Keratinocyte (primary cell): ENCODE results near the gene CD177. TPM values are rescaled to one million over a fixed set of nuclear protein-coding genes. Genes with fewer than 3 reads are reported as not detected.
"Not testable (repeated sequence)": the region's sequence is repeated elsewhere in the genome, so short reads cannot be mapped to it uniquely, and the experiment has no call there.

Experiments used
- DNase-seq: peaks from one replicate; pipeline ENCODE4 v3.0.0-alpha.2; 2011; ENCODE audit warnings: low read depth, missing footprints, low spot score
- FAIRE-seq: peaks from 2 replicates; lab custom pipeline; 2011; peaks lifted over from hg19 to GRCh38; lab: Jason Lieb, UNC
- H2AFZ ChIP-seq: 2 replicates; pipeline ENCODE4 v1.6.0; 2012; ENCODE audit warnings: low read length, control low read depth, inconsistent platforms; ENCODE audit not compliant: control insufficient read depth
- H3K27ac ChIP-seq: 2 replicates; pipeline ENCODE4 v1.5.1; 2011; ENCODE audit warnings: low read length; ENCODE audit not compliant: control insufficient read depth, insufficient read depth
- H3K27me3 ChIP-seq: 3 replicates; pipeline ENCODE4 v1.6.0; 2011; ENCODE audit warnings: low read length; ENCODE audit not compliant: control insufficient read depth, insufficient read depth; ENCODE audit errors: extremely low read depth
- H3K36me3 ChIP-seq, 2 experiments: 2 replicates in 1 of 2; 3 replicates in 1 of 2; pipeline ENCODE4 v1.5.1; 2011; ENCODE audit warnings: low read length in 2 of 2, mild to moderate bottlenecking in 1 of 2; ENCODE audit not compliant: control insufficient read depth in 2 of 2, insufficient read depth in 2 of 2; ENCODE audit errors: extremely low read depth in 1 of 2
- H3K4me1 ChIP-seq: 3 replicates; pipeline ENCODE4 v1.5.1; 2011; ENCODE audit warnings: low read length; ENCODE audit not compliant: control insufficient read depth, insufficient read depth; ENCODE audit errors: extremely low read depth
- H3K4me2 ChIP-seq: 3 replicates; pipeline ENCODE4 v1.6.0; 2011; ENCODE audit warnings: low read depth, low read length; ENCODE audit not compliant: control insufficient read depth, insufficient read depth; ENCODE audit errors: extremely low read depth
- H3K4me3 ChIP-seq, 3 experiments: fragments of 200-600 bp in 1 of 3; sonication (generic) in 1 of 3; 2 replicates in 2 of 3; 3 replicates in 1 of 3; pipeline ENCODE4 v1.5.1; 2011 to 2016; ENCODE audit warnings: low read length in 3 of 3, mild to moderate bottlenecking in 3 of 3, control low read depth in 2 of 3, inconsistent platforms in 1 of 3, low read depth in 1 of 3, mixed read lengths in 1 of 3, mixed run types in 1 of 3, moderate library complexity in 1 of 3; ENCODE audit not compliant: control insufficient read depth in 2 of 3, insufficient read depth in 2 of 3; ENCODE audit errors: extremely low read depth in 1 of 3
- H3K79me2 ChIP-seq: 2 replicates; pipeline ENCODE4 v1.6.0; 2012; ENCODE audit warnings: low read length; ENCODE audit not compliant: control insufficient read depth, insufficient read depth
- H3K9ac ChIP-seq: 3 replicates; pipeline ENCODE4 v1.6.0; 2011; ENCODE audit warnings: low read length; ENCODE audit not compliant: control insufficient read depth, insufficient read depth; ENCODE audit errors: extremely low read depth
- H3K9me1 ChIP-seq: 3 replicates; pipeline ENCODE4 v1.6.0; 2011; ENCODE audit warnings: low read length; ENCODE audit not compliant: control insufficient read depth, insufficient read depth; ENCODE audit errors: extremely low read depth
- H3K9me3 ChIP-seq: 2 replicates; pipeline ENCODE4 v1.5.1; 2012; ENCODE audit warnings: low read depth, low read length; ENCODE audit not compliant: control insufficient read depth
- H4K20me1 ChIP-seq: 3 replicates; pipeline ENCODE4 v1.6.0; 2011; ENCODE audit warnings: low read length; ENCODE audit not compliant: control insufficient read depth, insufficient read depth; ENCODE audit errors: extremely low read depth
- CTCF ChIP-seq, 3 experiments: IDR thresholded peaks in 1 of 3; conservative IDR thresholded peaks in 1 of 3; optimal IDR thresholded peaks in 1 of 3; 2 replicates in 2 of 3; 3 replicates in 1 of 3; pipeline versions ENCODE3 to v1.5.1; 2011; ENCODE audit warnings: low read length in 3 of 3, mild to moderate bottlenecking in 3 of 3, moderate library complexity in 2 of 3, control low read depth in 1 of 3, inconsistent platforms in 1 of 3; ENCODE audit not compliant: insufficient read depth in 2 of 3; ENCODE audit errors: extremely low read depth in 1 of 3
- EZH2 ChIP-seq: IDR thresholded peaks from one replicate; pipeline ENCODE4 v1.6.1; 2012; ENCODE audit warnings: inconsistent platforms, mild to moderate bottlenecking, low read length, moderate library complexity
- dilution Hi-C: fragments of 300-500 bp; cut with MboI; formaldehyde crosslinking; loops from one replicate; pipeline ENCODE4 v1.7.0; 2020; ENCODE audit warnings: low sequenced_read_pairs; ENCODE audit not compliant: extremely low pct_ligation_motif_present
- polyA plus RNA-seq, 5 experiments: library from polyadenylated mRNA; depleted of rRNA in 3 of 5; stranded (reverse) in 3 of 5; stranded (forward) in 1 of 5; unstranded in 1 of 5; fragments of >200 nt; gene quantifications; 1 replicate in 1 of 5; 2 replicates in 3 of 5; 3 replicates in 1 of 5; pipeline versions ENCODE4 v1.2.1 to v1.2.3, GENCODE V29; 2011 to 2012; ENCODE audit warnings: missing spikeins in 2 of 5, low read depth in 1 of 5, low replicate concordance in 1 of 5

The CD177 gene
- polyA plus RNA-seq, 1 donor (not counting 4 experiments of a cell fraction or from before 2014, with no cell fraction given), result 1.1 TPM

DNA sequence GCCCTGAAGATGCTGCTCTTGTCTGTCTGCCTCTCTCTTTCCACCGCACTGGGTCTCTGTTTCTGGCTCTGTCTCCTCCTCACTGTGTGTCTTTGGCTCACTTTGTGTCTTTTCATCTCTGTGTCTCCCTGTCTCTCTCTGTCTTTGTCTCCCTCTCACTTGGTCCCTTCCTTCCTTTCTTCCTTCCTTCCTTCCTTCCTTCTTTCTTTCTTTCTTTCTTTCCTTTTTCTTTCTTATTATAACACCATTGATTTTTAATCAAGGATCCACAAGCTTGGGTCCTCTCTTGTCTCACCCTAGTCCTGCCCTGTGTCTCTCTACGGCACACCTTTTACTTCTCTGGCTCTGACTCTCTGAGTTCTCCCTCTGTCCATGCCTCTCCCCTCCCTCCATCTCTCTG lies 14.3 kb downstream of the CD177 start:
- Histone ChIP-seq H3K27ac (no peak overlapping the region), H3K9ac (no peak overlapping the region), H3K4me3 (no peak overlapping the region), H3K4me1 (no peaks in the 10 kb centered on the region), H2AFZ (no peak overlapping the region), H3K27me3 (peaks cover 12% of the 10 kb centered on the region), H4K20me1 (no peaks in the 10 kb centered on the region), H3K36me3 (no peaks in the 10 kb centered on the region), H3K4me2 (no peak overlapping the region), H3K79me2 (no peaks in the 10 kb centered on the region), H3K9me1 (no peaks in the 10 kb centered on the region), H3K9me3 (no peaks in the 10 kb centered on the region)
- no peak for TF ChIP-seq CTCF (optimal IDR thresholded peaks at IDR 0.05 in 1 of 3, IDR thresholded peaks at IDR 0.05 in 1 of 3, conservative IDR thresholded peaks at IDR 0.05 in 1 of 3; ENCODE audit: extremely low read depth in 1 of 3, insufficient read depth in 2 of 3, low read length in 3 of 3)
- no peak for TF ChIP-seq EZH2
- FAIRE-seq (no peak), DNase-seq (no peak)
- dilution Hi-C loops, result no loop called here

DNA sequence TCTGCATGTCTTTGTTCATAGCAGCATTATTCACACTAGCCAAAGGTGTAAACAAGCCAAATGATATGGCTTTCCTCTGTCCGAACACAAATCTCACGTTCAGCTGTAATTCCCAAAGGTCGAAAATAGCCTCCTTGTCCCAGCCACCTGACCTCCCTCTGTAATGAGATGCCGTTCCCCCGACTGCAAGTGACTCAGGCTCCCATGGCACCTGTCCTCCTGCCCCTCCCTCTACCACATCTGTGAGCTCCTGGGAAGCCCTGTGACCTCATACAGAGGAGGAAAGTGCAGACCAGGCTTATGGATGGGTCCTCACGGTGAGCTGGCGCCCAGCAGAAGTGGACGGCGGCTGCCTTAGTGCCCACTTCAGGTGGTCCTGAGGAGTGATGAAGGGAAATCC lies 15.4 kb downstream of the CD177 start:
- H3K27me3 ChIP-seq, H4K20me1 ChIP-seq, H3K9me3 ChIP-seq, H3K27ac ChIP-seq, H3K4me2 ChIP-seq, H3K9ac ChIP-seq, H3K4me1 ChIP-seq, H3K4me3 ChIP-seq, H3K36me3 ChIP-seq, H2AFZ ChIP-seq, H3K9me1 ChIP-seq, H3K79me2 ChIP-seq, dilution Hi-C loops, DNase-seq: not testable (repeated sequence)
- FAIRE-seq, result peak; percentile 57

DNA sequence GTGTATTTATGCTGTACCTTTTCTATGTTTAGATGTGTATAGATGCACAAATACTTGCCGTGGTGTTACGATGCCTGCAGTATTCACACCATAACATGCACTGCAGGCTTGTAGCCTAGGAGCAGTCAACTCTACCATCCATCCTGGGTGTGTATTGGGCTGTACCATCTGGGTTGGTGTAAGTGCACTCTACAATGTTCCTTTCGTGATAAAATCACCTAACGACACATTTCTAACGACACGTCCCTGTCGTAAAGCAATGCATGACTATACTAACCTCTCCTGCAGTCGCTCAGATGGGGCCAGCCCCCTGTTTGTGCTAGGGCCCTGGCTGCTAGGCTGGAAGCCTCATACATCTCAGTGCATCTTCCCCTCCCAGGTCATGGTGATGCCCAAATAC lies 18.4 kb downstream of the CD177 start:
- no peaks in the 10 kb centered on the region for H3K36me3 ChIP-seq
- H3K79me2 ChIP-seq, result no peaks in the 10 kb centered on the region
- TF ChIP-seq EZH2 (no peak), CTCF (optimal IDR thresholded peaks at IDR 0.05 in 1 of 3, IDR thresholded peaks at IDR 0.05 in 1 of 3, conservative IDR thresholded peaks at IDR 0.05 in 1 of 3; ENCODE audit: extremely low read depth in 1 of 3, insufficient read depth in 2 of 3, low read length in 3 of 3) (no peak)
- H3K4me2 ChIP-seq, result no peak overlapping the region
- dilution Hi-C loops, result no loop called here
- no peak overlapping the region for H2AFZ ChIP-seq
- H4K20me1 ChIP-seq, result no peaks in the 10 kb centered on the region
- DNase-seq (no peak), FAIRE-seq (no peak)
- no peak overlapping the region for H3K9ac ChIP-seq
- H3K4me3 ChIP-seq, result no peak overlapping the region
- H3K27ac ChIP-seq, result no peak overlapping the region
- H3K9me3 ChIP-seq, result no peaks in the 10 kb centered on the region
- no peaks in the 10 kb centered on the region for H3K9me1 ChIP-seq
- H3K27me3 ChIP-seq, result peaks cover 7% of the 10 kb centered on the region
- H3K4me1 ChIP-seq, result no peaks in the 10 kb centered on the region
